CD4-positive, alpha-beta T cell treated with Interleukin-4 for 4 hours (primary cell): ENCODE measurements around the gene SPO11.

Experiments used
- DNase-seq: peaks from one replicate; pipeline ENCODE4 v3.0.0-alpha.2; 2020

Gene SPO11

GRCh38 chr20:57329608-57330221 lies at the start of gene SPO11:
Gene SPO11, plus strand, starts transcription at chr20:57329803. Its CDS starts 65 bp downstream, at chr20:57329868.
- DNase-seq, result no peak

GRCh38 chr20:57280221-57280620 lies 49.4 kb upstream of the SPO11 start:
- no peak for DNase-seq

- DNase-seq, result no peak
Measured at GRCh38 chr20:57281900-57282299, 47.7 kb upstream of the SPO11 start.

- no peak for DNase-seq
Measured at GRCh38 chr20:57282670-57283361, 46.8 kb upstream of the SPO11 start.

- DNase-seq, result no peak
Measured at GRCh38 chr20:57283860-57284259, 45.7 kb upstream of the SPO11 start.

GRCh38 chr20:57287007-57287880 lies 42.4 kb upstream of the SPO11 start:
- DNase-seq, result no peak

GRCh38 chr20:57287901-57288300 lies 41.7 kb upstream of the SPO11 start:
- DNase-seq, result no peak

- DNase-seq, result no peak
Measured at GRCh38 chr20:57288651-57289277, 40.8 kb upstream of the SPO11 start.

- no peak for DNase-seq
Measured at GRCh38 chr20:57289391-57290177, 40.0 kb upstream of the SPO11 start.

GRCh38 chr20:57290178-57290484 lies 39.5 kb upstream of the SPO11 start:
- no peak for DNase-seq

- no peak for DNase-seq
Measured at GRCh38 chr20:57291003-57291402, 38.6 kb upstream of the SPO11 start.

- no peak for DNase-seq
Measured at GRCh38 chr20:57291694-57292093, 37.9 kb upstream of the SPO11 start.

GRCh38 chr20:57292611-57293010 lies 37.0 kb upstream of the SPO11 start:
- DNase-seq, result no peak

GRCh38 chr20:57293995-57294394 lies 35.6 kb upstream of the SPO11 start:
- DNase-seq, result no peak

- no peak for DNase-seq
Measured at GRCh38 chr20:57294550-57294949, 35.1 kb upstream of the SPO11 start.

- DNase-seq, result no peak
Measured at GRCh38 chr20:57298457-57298856, 31.1 kb upstream of the SPO11 start.

GRCh38 chr20:57301026-57301425 lies 28.6 kb upstream of the SPO11 start:
- DNase-seq, result no peak

GRCh38 chr20:57306747-57307146 lies 22.9 kb upstream of the SPO11 start:
- DNase-seq, result no peak

- no peak for DNase-seq
Measured at GRCh38 chr20:57308451-57309271, 20.9 kb upstream of the SPO11 start.

GRCh38 chr20:57309544-57310115 lies 20.0 kb upstream of the SPO11 start:
- DNase-seq, result no peak

- no peak for DNase-seq
Measured at GRCh38 chr20:57310821-57311514, 18.6 kb upstream of the SPO11 start.
